ENCODE results near the gene PHF14.

PHF14 gene

GRCh38 chr7:11135573-11135972 is 161.9 kb downstream of the PHF14 start:
- DNase-seq (ENCODE audit: extremely low spot score): no peak
- ChIA-PET POLR2A (no interaction called here), CTCF (interaction anchor here (1.7 kb wide), 1 partner anchor 9 kb away, joined by 9 read pairs; no protein-coding TSS in a partner anchor)
- no peak for TF ChIP-seq CTCF (IDR thresholded peaks at IDR 0.05; ENCODE audit: control extremely low read depth, extremely low read depth, low read depth, missing control alignments)

- TF ChIP-seq CTCF (IDR thresholded peaks at IDR 0.05; ENCODE audit: control extremely low read depth, extremely low read depth, low read depth, missing control alignments): no peak
- CTCF ChIA-PET: interaction anchor here (1.4 kb wide), 1 partner anchor 49 kb away, joined by 3 read pairs; no protein-coding TSS in a partner anchor
- POLR2A ChIA-PET: no interaction called here
- DNase-seq (ENCODE audit: extremely low spot score): no peak
Observed at GRCh38 chr7:11141541-11141940, 167.9 kb downstream of the PHF14 start.

GRCh38 chr7:11153694-11154093 is 180.0 kb downstream of the PHF14 start:
- no peak for TF ChIP-seq CTCF (IDR thresholded peaks at IDR 0.05; ENCODE audit: control extremely low read depth, extremely low read depth, low read depth, missing control alignments)
- ChIA-PET CTCF (no interaction called here), POLR2A (no interaction called here)
- no peak for DNase-seq (ENCODE audit: extremely low spot score)

GRCh38 chr7:11155883-11156282 is 182.2 kb downstream of the PHF14 start:
- no peak for TF ChIP-seq CTCF (IDR thresholded peaks at IDR 0.05; ENCODE audit: control extremely low read depth, extremely low read depth, low read depth, missing control alignments)
- no peak for DNase-seq (ENCODE audit: extremely low spot score)
- ChIA-PET POLR2A (no interaction called here), CTCF (interaction anchor here (0.8 to 1.3 kb wide), 3 partner anchors 8 to 30 kb away, joined by 3 to 4 read pairs (median 3); no protein-coding TSS in a partner anchor)

- DNase-seq (ENCODE audit: extremely low spot score): no peak
- CTCF ChIA-PET: interaction anchor here (1.2 kb wide), 1 partner anchor 9 kb away, joined by 3 read pairs; no protein-coding TSS in a partner anchor
- no peak for TF ChIP-seq CTCF (IDR thresholded peaks at IDR 0.05; ENCODE audit: control extremely low read depth, extremely low read depth, low read depth, missing control alignments)
- POLR2A ChIA-PET: no interaction called here
Observed at GRCh38 chr7:11161499-11161898, 187.8 kb downstream of the PHF14 start.

- no peak for TF ChIP-seq CTCF (IDR thresholded peaks at IDR 0.05; ENCODE audit: control extremely low read depth, extremely low read depth, low read depth, missing control alignments)
- DNase-seq (ENCODE audit: extremely low spot score): no peak
- POLR2A ChIA-PET: no interaction called here
Observed at GRCh38 chr7:11163220-11163619, 189.5 kb downstream of the PHF14 start.

GRCh38 chr7:11166051-11166450 is 192.4 kb downstream of the PHF14 start:
- TF ChIP-seq CTCF (IDR thresholded peaks at IDR 0.05; ENCODE audit: control extremely low read depth, extremely low read depth, low read depth, missing control alignments): no peak
- CTCF ChIA-PET: no interaction called here
- POLR2A ChIA-PET: no interaction called here
- no peak for DNase-seq (ENCODE audit: extremely low spot score)

More at GRCh38 chr7:11163220-11163619, 189.5 kb downstream of the PHF14 start:
- CTCF ChIA-PET: interaction anchor here (1.0 kb wide), 2 partner anchors 13 to 36 kb away, joined by 3 read pairs; no protein-coding TSS in a partner anchor

Data from GM10248 (cell line).